22Rv1 (cell line): ENCODE results near the gene WDR3.

Experiments used
- H3K27ac ChIP-seq: fragments of 450-650 bp; 2 replicates; pipeline ENCODE4 v1.5.1; 2017
- ZFX ChIP-seq: fragments of 450-650 bp; IDR thresholded peaks from 2 replicates; pipeline ENCODE4 v1.6.1; 2017; ENCODE audit warnings: antibody characterized with exemption, borderline replicate concordance
- TF ChIP-seq, protein P1 (sequence below): fragments of 450-650 bp; IDR thresholded peaks from 2 replicates; pipeline ENCODE4 v1.5.1; 2017; ENCODE audit warnings: mild to moderate bottlenecking

The WDR3 gene

DNA sequence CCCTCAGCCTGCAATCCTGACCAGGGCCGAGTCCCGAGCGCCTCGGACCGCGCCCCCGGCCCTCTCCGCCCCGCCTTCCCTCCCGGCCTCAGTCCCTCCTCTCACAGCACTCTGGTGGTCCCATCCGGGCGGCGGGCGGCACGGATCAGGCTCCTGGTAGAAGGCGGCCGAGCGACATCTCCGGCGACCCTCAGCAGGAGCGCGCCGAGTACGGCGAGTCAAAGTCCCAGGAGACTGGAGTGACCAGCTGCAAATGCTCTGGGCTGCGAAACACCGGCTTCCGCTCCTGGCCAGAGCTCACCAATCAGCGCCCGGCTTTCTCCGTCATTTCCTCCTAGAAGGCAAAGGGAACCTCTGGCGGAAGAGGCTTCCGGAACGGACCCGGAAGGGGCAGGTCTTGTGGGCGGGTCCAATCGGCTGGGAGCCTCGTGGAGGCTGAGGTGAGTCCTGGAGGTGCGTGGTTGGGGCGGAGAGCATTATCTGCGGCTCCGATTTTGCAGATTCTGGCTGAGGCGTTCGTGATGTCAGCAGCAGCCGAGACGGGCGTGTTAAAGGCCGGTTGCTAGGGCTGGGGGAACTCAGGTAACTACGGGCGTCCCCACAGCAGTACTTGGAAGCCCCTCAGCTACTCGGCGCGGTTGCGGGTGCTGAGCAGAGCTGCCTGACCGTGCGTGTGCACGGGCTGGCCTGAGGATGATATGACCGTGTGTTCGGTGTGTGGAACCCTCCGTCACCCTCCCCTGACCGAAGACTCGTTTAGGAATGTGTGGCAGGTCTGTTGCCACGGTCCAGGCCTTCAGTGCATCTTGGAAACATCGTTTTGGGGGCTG lies at the start of gene WDR3, which contains the start of gene GDAP2:
TSS of gene WDR3 (plus strand) at position 397 of the 830 bp plus-strand sequence. CDS start 3,581 bp downstream, outside the sequence.
TSS of gene GDAP2 (minus strand) at position 279 of the 830 bp plus-strand sequence. CDS start 9,264 bp downstream, outside the sequence.
- TF ChIP-seq, protein P1, sequence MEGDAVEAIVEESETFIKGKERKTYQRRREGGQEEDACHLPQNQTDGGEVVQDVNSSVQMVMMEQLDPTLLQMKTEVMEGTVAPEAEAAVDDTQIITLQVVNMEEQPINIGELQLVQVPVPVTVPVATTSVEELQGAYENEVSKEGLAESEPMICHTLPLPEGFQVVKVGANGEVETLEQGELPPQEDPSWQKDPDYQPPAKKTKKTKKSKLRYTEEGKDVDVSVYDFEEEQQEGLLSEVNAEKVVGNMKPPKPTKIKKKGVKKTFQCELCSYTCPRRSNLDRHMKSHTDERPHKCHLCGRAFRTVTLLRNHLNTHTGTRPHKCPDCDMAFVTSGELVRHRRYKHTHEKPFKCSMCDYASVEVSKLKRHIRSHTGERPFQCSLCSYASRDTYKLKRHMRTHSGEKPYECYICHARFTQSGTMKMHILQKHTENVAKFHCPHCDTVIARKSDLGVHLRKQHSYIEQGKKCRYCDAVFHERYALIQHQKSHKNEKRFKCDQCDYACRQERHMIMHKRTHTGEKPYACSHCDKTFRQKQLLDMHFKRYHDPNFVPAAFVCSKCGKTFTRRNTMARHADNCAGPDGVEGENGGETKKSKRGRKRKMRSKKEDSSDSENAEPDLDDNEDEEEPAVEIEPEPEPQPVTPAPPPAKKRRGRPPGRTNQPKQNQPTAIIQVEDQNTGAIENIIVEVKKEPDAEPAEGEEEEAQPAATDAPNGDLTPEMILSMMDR = no peak
- no peak for TF ChIP-seq ZFX
- peak within 1 kb of the TSS; percentile 79 for H3K27ac ChIP-seq

DNA sequence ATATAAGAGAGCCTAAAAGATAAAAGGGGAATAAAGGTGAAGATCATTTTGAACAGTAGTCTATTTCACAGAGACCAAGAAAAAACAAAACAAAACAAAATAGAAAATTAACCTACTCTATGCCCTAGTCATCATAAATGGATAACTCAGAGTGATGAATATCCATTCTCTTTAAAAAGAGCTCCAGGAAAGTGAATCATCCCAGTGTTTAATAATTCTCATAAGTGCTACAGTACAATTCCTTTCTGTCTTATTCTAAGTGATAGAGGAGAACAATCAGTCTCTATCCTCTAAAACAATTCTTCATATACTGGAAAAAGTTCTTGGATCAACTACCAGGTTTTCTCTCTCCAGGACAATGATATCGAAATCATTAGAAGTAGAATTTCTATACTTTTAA lies 45.9 kb upstream of the WDR3 start:
- H3K27ac ChIP-seq = no peak overlapping the region
- TF ChIP-seq, protein P1 = no peak
- no peak for TF ChIP-seq ZFX

DNA sequence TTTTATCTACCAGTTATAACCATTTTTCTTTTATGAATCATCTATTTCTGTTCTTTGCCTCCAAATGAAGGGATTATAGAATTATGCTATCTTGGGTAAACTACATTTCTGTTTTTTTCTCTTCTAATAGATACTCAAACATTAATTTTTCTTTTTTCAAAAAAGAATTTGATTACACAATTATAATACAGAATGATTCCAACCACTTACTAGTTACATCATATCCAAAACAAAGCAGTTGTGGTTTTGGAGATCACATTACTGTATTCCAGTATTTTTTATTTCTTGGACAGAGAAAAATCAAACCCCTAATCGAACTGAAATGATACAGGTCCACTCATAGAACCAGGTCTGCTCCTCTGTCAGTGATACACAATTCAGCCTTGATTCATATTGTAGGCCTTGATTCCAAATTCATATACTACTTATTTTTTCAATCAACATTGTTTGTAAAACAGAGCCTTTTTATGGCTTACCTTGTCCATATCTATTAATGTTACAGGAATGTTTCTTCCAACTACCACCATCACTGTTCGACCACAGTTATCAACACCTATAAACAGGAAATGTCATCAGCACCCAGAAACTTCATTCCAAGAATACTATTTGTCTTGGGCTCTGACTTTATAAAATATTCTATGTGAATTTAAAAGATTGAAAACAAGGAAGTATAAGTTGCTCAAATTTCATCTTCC lies 43.3 kb upstream of the WDR3 start:
- no peak overlapping the region for H3K27ac ChIP-seq
- TF ChIP-seq ZFX = no peak
- TF ChIP-seq, protein P1 = no peak

DNA sequence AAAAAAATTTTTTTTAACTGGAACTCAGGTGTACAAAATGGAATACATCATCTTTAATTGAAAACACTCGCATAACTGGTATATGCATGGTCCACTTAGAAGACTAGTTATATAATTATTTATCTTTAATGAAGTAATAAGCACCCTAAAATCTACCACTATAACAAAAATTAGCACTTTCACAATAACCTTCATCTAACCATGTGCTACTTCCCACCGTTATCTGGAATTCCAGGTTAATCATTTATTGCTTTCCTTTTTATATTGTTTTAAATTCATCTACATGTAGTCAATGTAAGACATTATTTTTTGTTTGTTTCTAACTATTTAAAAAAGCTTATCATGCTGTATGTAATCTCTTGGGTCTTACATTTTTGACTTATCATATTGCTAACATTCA lies 39.1 kb upstream of the WDR3 start:
- H3K27ac ChIP-seq = no peak overlapping the region
- TF ChIP-seq, protein P1 = no peak
- TF ChIP-seq ZFX = no peak

DNA sequence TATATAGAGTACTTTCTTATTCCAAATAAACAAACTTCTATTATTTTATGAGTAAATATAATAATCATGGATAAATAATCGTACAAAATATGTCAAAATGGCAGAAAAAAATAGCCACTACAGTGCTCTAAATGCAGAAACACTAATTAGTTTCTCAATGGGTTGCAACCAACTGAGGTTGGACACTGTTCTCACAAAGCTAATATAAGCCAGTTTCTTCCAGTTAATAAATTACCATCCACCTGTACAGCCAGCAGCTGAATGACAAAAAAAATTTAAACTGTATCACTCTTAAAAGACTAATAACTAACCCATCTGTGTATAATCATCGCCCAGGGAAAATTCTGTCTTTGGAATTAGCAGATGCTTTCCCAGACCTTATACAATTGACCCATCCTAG lies 37.0 kb upstream of the WDR3 start:
- TF ChIP-seq ZFX = no peak
- TF ChIP-seq, protein P1 = no peak
- H3K27ac ChIP-seq = no peak overlapping the region

DNA sequence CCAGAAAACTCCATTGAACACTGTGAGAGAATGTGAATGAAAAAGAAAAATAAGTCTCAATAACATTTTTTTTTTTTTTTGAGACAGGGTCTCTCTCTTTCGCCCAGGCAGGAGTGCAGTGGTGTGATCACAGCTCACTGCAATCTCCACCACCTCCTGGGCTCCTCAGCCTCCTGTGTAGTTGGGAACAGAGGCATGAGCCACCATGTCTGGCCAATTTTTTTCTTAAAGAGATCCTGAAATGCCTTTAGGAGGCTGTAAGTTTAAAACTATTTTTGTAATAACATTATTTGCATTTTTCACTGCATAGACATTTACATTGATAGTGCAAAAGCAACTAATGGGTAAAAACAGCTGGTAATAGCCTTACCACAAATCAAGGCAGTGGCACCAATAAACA lies 35.5 kb upstream of the WDR3 start:
- no peak overlapping the region for H3K27ac ChIP-seq
- TF ChIP-seq ZFX = no peak
- TF ChIP-seq, protein P1 = no peak
